HG02852 (cell line): Measurements from ENCODE around the gene MUC5AC.
"Not testable (repeated sequence)": the region's sequence is repeated elsewhere in the genome, so short reads cannot be mapped to it uniquely, and the experiment has no call there.

ENCODE experiments used
- ATAC-seq: cut with Tn5 transposase; IDR thresholded peaks from one replicate; pipeline ENCODE4 v1.9.1; 2021; ENCODE audit warnings: mild to moderate bottlenecking, moderate library complexity; ENCODE audit not compliant: unreplicated experiment

Gene MUC5AC

GRCh38 chr11:1248951-1249350, 91.2 kb downstream of the MUC5AC start:
- ATAC-seq, result not testable (repeated sequence)

- ATAC-seq, result not testable (repeated sequence)
These were observed 92.7 kb downstream of the MUC5AC start for GRCh38 chr11:1250411-1250810.
